SK-N-SH (cell line): ENCODE measurements around the gene USP46.

Experiments
- CTCF ChIP-seq: fragments of 200-600 bp; sonication (generic); IDR thresholded peaks from 2 replicates; pipeline ENCODE4 v1.6.1; 2017; ENCODE audit warnings: antibody characterized with exemption, mild to moderate bottlenecking, moderate library complexity
- EP300 ChIP-seq, 2 experiments: IDR thresholded peaks; 2 replicates each; pipeline versions ENCODE4 v1.4.0 to v1.6.1; 2012; ENCODE audit warnings: borderline replicate concordance in 1 of 2, low read depth in 1 of 2, low read length in 1 of 2
- FOSL2 ChIP-seq: IDR thresholded peaks from 2 replicates; pipeline ENCODE4 v1.4.0; 2012; ENCODE audit warnings: low read depth, mild to moderate bottlenecking, moderate library complexity, borderline replicate concordance
- FOXM1 ChIP-seq: IDR thresholded peaks from 2 replicates; pipeline ENCODE4 v1.4.0; 2012; ENCODE audit warnings: low read depth, mild to moderate bottlenecking
- JUND ChIP-seq: IDR thresholded peaks from 2 replicates; pipeline ENCODE4 v1.4.0; 2012
- MAX ChIP-seq: IDR thresholded peaks from 2 replicates; pipeline ENCODE4 v1.4.0; 2012; ENCODE audit warnings: low read depth
- POLR2AphosphoS5 ChIP-seq: IDR thresholded peaks from 2 replicates; pipeline ENCODE4 v1.6.1; 2012; ENCODE audit warnings: low read depth, low read length
- RAD21 ChIP-seq: IDR thresholded peaks from 2 replicates; pipeline ENCODE4 v1.6.1; 2012; ENCODE audit warnings: mild to moderate bottlenecking, low read length
- RXRA ChIP-seq: IDR thresholded peaks from 2 replicates; pipeline ENCODE4 v1.4.0; 2012; ENCODE audit warnings: low read depth, mild to moderate bottlenecking, borderline replicate concordance
- SIN3A ChIP-seq: IDR thresholded peaks from 2 replicates; pipeline ENCODE4 v1.6.1; 2012; ENCODE audit warnings: low read depth, mild to moderate bottlenecking, low read length, moderate library complexity, borderline replicate concordance
- TAF1 ChIP-seq: IDR thresholded peaks from 2 replicates; pipeline ENCODE4 v1.6.1; 2012; ENCODE audit warnings: low read depth, mild to moderate bottlenecking, low read length, moderate library complexity, borderline replicate concordance
- USF1 ChIP-seq: IDR thresholded peaks from 2 replicates; pipeline ENCODE4 v1.4.0; 2012; ENCODE audit warnings: low read depth, borderline replicate concordance
- TF ChIP-seq, protein P1 (sequence below): IDR thresholded peaks from 2 replicates; pipeline ENCODE4 v1.6.1; 2012; ENCODE audit warnings: mild to moderate bottlenecking, low read depth, low read length, moderate library complexity

- TF ChIP-seq MAX (no peak), CTCF (no peak), RXRA (no peak), USF1 (no peak), FOXM1 (no peak), JUND (peak; percentile 53), RAD21 (no peak), SIN3A (no peak), FOSL2 (peak; percentile 80), POLR2AphosphoS5 (no peak), EP300 (IDR thresholded peaks at IDR 0.05; ENCODE audit: borderline replicate concordance in 1 of 2, low read depth in 1 of 2, low read length in 1 of 2) (no peak), TAF1 (no peak)
- TF ChIP-seq, protein P1, sequence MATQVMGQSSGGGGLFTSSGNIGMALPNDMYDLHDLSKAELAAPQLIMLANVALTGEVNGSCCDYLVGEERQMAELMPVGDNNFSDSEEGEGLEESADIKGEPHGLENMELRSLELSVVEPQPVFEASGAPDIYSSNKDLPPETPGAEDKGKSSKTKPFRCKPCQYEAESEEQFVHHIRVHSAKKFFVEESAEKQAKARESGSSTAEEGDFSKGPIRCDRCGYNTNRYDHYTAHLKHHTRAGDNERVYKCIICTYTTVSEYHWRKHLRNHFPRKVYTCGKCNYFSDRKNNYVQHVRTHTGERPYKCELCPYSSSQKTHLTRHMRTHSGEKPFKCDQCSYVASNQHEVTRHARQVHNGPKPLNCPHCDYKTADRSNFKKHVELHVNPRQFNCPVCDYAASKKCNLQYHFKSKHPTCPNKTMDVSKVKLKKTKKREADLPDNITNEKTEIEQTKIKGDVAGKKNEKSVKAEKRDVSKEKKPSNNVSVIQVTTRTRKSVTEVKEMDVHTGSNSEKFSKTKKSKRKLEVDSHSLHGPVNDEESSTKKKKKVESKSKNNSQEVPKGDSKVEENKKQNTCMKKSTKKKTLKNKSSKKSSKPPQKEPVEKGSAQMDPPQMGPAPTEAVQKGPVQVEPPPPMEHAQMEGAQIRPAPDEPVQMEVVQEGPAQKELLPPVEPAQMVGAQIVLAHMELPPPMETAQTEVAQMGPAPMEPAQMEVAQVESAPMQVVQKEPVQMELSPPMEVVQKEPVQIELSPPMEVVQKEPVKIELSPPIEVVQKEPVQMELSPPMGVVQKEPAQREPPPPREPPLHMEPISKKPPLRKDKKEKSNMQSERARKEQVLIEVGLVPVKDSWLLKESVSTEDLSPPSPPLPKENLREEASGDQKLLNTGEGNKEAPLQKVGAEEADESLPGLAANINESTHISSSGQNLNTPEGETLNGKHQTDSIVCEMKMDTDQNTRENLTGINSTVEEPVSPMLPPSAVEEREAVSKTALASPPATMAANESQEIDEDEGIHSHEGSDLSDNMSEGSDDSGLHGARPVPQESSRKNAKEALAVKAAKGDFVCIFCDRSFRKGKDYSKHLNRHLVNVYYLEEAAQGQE, result no peak
Measured at GRCh38 chr4:52641854-52642563, 17.1 kb downstream of the USP46 start.
